Tibial artery (tissue), 4 donors: ENCODE measurements around the gene ZNF428.
A peak's percentile ranks its signal among the peaks of the same experiment; 100 is the strongest.

Experiments used
- DNase-seq, 2 donors: peaks; one replicate each; pipeline ENCODE4 v3.0.0-alpha.2; 2019
- H3K27ac ChIP-seq, 2 donors: fragments of 200-600 bp; sonication (generic) in 1 of 2; 1 replicate in 1 of 2; 2 replicates in 1 of 2; pipeline ENCODE4 v1.5.1; 2018 to 2019; ENCODE audit warnings: mild to moderate bottlenecking in 1 of 2
- H3K27me3 ChIP-seq, 2 donors: fragments of 200-600 bp; sonication (generic) in 1 of 2; one replicate each; pipeline versions ENCODE4 v1.5.1 to v1.6.0; 2016 to 2019
- H3K36me3 ChIP-seq, 3 donors: fragments of 200-600 bp; sonication (generic) in 2 of 3; one replicate each; pipeline ENCODE4 v1.5.1; 2016 to 2019; ENCODE audit warnings: mild to moderate bottlenecking in 2 of 3
- H3K4me1 ChIP-seq, 4 donors: fragments of 200-600 bp; sonication (generic) in 2 of 4; 1 replicate in 3 of 4; 2 replicates in 1 of 4; pipeline ENCODE4 v1.5.1; 2016 to 2019
- H3K4me3 ChIP-seq, 2 donors: fragments of 200-600 bp; sonication (generic) in 1 of 2; 1 replicate in 1 of 2; 2 replicates in 1 of 2; pipeline ENCODE4 v1.5.1; 2018 to 2019; ENCODE audit warnings: mild to moderate bottlenecking in 2 of 2
- H3K9me3 ChIP-seq, 3 donors: fragments of 200-600 bp; sonication (generic) in 1 of 3; one replicate each; pipeline ENCODE4 v1.5.1; 2016 to 2019
- CTCF ChIP-seq, 2 experiments: fragments of 200-600 bp in 1 of 2; fragments of 450-650 bp in 1 of 2; IDR thresholded peaks; one replicate each; pipeline ENCODE4 v1.5.1; 2017 to 2019; ENCODE audit warnings: antibody characterized with exemption in 2 of 2, mild to moderate bottlenecking in 1 of 2, moderate library complexity in 1 of 2
- intact Hi-C: fragments of 100-400 bp; cut with DNase I; formaldehyde crosslinking; loops from one replicate; pipeline ENCODE4 v1.15.0; 2023; ENCODE audit warnings: low total_unique reads

Gene ZNF428

GRCh38 chr19:43598445-43599240 lies 20.8 kb downstream of the ZNF428 start:
- DNase-seq = no peak
- Histone ChIP-seq H3K9me3 (no peaks in the 10 kb centered on the region), H3K36me3 (peaks cover 8 to 40% (median 31%) of the 10 kb centered on the region in 3 donors), H3K27me3 (no peaks in the 10 kb centered on the region), H3K4me1 (peaks cover 0 to 42% (median 33%) of the 10 kb centered on the region in 4 donors), H3K27ac (no peak overlapping the region), H3K4me3 (no peak overlapping the region)
- TF ChIP-seq CTCF (IDR thresholded peaks at IDR 0.05) = no peak
- intact Hi-C loops = loop anchor here (5.0 kb wide), 1 partner anchor 71 kb away; the partner anchor contains the start of gene ETHE1

GRCh38 chr19:43597876-43598275 lies 21.6 kb downstream of the ZNF428 start:
- no peaks in the 10 kb centered on the region for H3K9me3 ChIP-seq
- peaks cover 0 to 47% (median 38%) of the 10 kb centered on the region in 4 donors for H3K4me1 ChIP-seq
- no peak overlapping the region for H3K4me3 ChIP-seq
- no peak for DNase-seq
- H3K36me3 ChIP-seq = peaks cover 13 to 47% (median 39%) of the 10 kb centered on the region in 3 donors
- no peak overlapping the region for H3K27ac ChIP-seq
- no peak for TF ChIP-seq CTCF (IDR thresholded peaks at IDR 0.05)
- intact Hi-C loops = loop anchor here (5.0 kb wide), 1 partner anchor 71 kb away; the partner anchor contains the start of gene ETHE1
- H3K27me3 ChIP-seq = no peaks in the 10 kb centered on the region

GRCh38 chr19:43596842-43597461 lies 22.5 kb downstream of the ZNF428 start:
- intact Hi-C loops = loop anchor here (1.0 to 5.0 kb wide), 2 partner anchors 22 to 70 kb away; partner anchors contain the start of genes ETHE1, PINLYP and XRCC1
- TF ChIP-seq CTCF (IDR thresholded peaks at IDR 0.05) = no peak
- Histone ChIP-seq H3K36me3 (peaks cover 22 to 56% (median 48%) of the 10 kb centered on the region in 3 donors), H3K27me3 (no peaks in the 10 kb centered on the region), H3K27ac (peak overlapping the region; percentile 93 to 96), H3K9me3 (no peaks in the 10 kb centered on the region), H3K4me1 (peaks cover 0 to 47% (median 38%) of the 10 kb centered on the region in 4 donors), H3K4me3 (peak overlapping the region; percentile 67 to 80)
- DNase-seq = no peak

- peak in 1 of 2 experiments; percentile 30 for TF ChIP-seq CTCF (IDR thresholded peaks at IDR 0.05)
- Histone ChIP-seq H3K9me3 (no peaks in the 10 kb centered on the region), H3K4me3 (peak within 1 kb of the TSS; percentile 67 to 80), H3K4me1 (peaks cover 0 to 47% (median 38%) of the 10 kb centered on the region in 4 donors), H3K36me3 (peaks cover 24 to 64% (median 43%) of the 10 kb centered on the region in 3 donors), H3K27ac (peak within 1 kb of the TSS; percentile 93 to 96), H3K27me3 (no peaks in the 10 kb centered on the region)
- peak; percentile 100 for DNase-seq
- intact Hi-C loops = loop anchor here (1.0 to 5.0 kb wide), 2 partner anchors 21 to 69 kb away; partner anchors contain the start of genes ETHE1, PINLYP and XRCC1
These were observed 23.2 kb downstream of the ZNF428 start, which contains the start of the genes IRGQ and ZNF576 for GRCh38 chr19:43595999-43596841. Gene IRGQ (minus strand): TSS chr19:43596134. CDS start chr19:43595338, 796 bp downstream. Gene ZNF576 (plus strand): TSS chr19:43596595. CDS start chr19:43597109, 514 bp downstream.

GRCh38 chr19:43595605-43595998 lies 23.8 kb downstream of the ZNF428 start:
- TF ChIP-seq CTCF (IDR thresholded peaks at IDR 0.05) = no peak
- intact Hi-C loops = loop anchor here (5.0 kb wide), 1 partner anchor 68 kb away; the partner anchor contains the start of gene ETHE1
- no peak for DNase-seq

More at GRCh38 chr19:43595605-43595998, 23.8 kb downstream of the ZNF428 start:
- Histone ChIP-seq H3K36me3 (peaks cover 24 to 66% (median 46%) of the 10 kb centered on the region in 3 donors), H3K4me3 (peak overlapping the region; percentile 67 to 80), H3K27me3 (no peaks in the 10 kb centered on the region), H3K4me1 (peaks cover 0 to 47% (median 38%) of the 10 kb centered on the region in 4 donors), H3K27ac (peak overlapping the region; percentile 90 to 96), H3K9me3 (no peaks in the 10 kb centered on the region)
